HEK293 (cell line): ENCODE measurements around the gene UFC1.
A peak's percentile ranks its signal among the peaks of the same experiment; 100 is the strongest.

Experiments
- KLF1 ChIP-seq: fragments of 450-650 bp; formaldehyde crosslinking; IDR thresholded peaks from 2 replicates; pipeline ENCODE4 v1.5.1; 2016; ENCODE audit warnings: missing biosample characterization, missing genetic modification characterization
- SCRT2 ChIP-seq: fragments of 450-650 bp; formaldehyde crosslinking; IDR thresholded peaks from 2 replicates; pipeline ENCODE4 v1.5.1; 2016; ENCODE audit warnings: missing biosample characterization, missing genetic modification characterization
- SP3 ChIP-seq: fragments of 450-650 bp; formaldehyde crosslinking; IDR thresholded peaks from 2 replicates; pipeline ENCODE4 v1.5.1; 2016; ENCODE audit warnings: missing biosample characterization, missing genetic modification characterization
- TRIM28 ChIP-seq: IDR thresholded peaks from 2 replicates; pipeline ENCODE4 v1.6.1; 2011; ENCODE audit warnings: low read length, control low read depth, borderline replicate concordance
- WT1 ChIP-seq: fragments of 450-650 bp; formaldehyde crosslinking; IDR thresholded peaks from 2 replicates; pipeline ENCODE4 v1.5.1; 2016; ENCODE audit warnings: missing biosample characterization, missing genetic modification characterization
- ZBTB21 ChIP-seq: fragments of 450-650 bp; formaldehyde crosslinking; IDR thresholded peaks from 2 replicates; pipeline ENCODE4 v1.5.1; 2017; ENCODE audit warnings: missing biosample characterization, missing genetic modification characterization
- ZBTB48 ChIP-seq: fragments of 450-650 bp; formaldehyde crosslinking; IDR thresholded peaks from 2 replicates; pipeline ENCODE4 v1.5.1; 2016; ENCODE audit warnings: missing biosample characterization, missing genetic modification characterization
- ZIC2 ChIP-seq: fragments of 450-650 bp; formaldehyde crosslinking; IDR thresholded peaks from 2 replicates; pipeline ENCODE4 v1.5.1; 2016; ENCODE audit warnings: missing biosample characterization, missing genetic modification characterization
- ZNF10 ChIP-seq: fragments of 450-650 bp; formaldehyde crosslinking; IDR thresholded peaks from 2 replicates; pipeline ENCODE4 v1.5.1; 2017; ENCODE audit warnings: missing biosample characterization, missing genetic modification characterization
- ZNF514 ChIP-seq: fragments of 450-650 bp; formaldehyde crosslinking; IDR thresholded peaks from 2 replicates; pipeline ENCODE4 v1.5.1; 2016; ENCODE audit warnings: missing biosample characterization, missing genetic modification characterization
- ZNF521 ChIP-seq: fragments of 450-650 bp; formaldehyde crosslinking; IDR thresholded peaks from 2 replicates; pipeline ENCODE4 v1.5.1; 2017; ENCODE audit warnings: missing biosample characterization, mild to moderate bottlenecking, missing genetic modification characterization
- ZNF544 ChIP-seq: fragments of 450-650 bp; formaldehyde crosslinking; IDR thresholded peaks from 2 replicates; pipeline ENCODE4 v1.5.0; 2017; ENCODE audit warnings: missing biosample characterization, missing genetic modification characterization
- ZNF548 ChIP-seq: fragments of 450-650 bp; formaldehyde crosslinking; IDR thresholded peaks from 2 replicates; pipeline ENCODE4 v1.5.1; 2016; ENCODE audit warnings: missing biosample characterization, missing genetic modification characterization
- ZNF561 ChIP-seq: fragments of 450-650 bp; IDR thresholded peaks from 2 replicates; pipeline ENCODE4 v1.5.1; 2018; ENCODE audit warnings: missing biosample characterization, missing genetic modification characterization, borderline replicate concordance
- ZNF596 ChIP-seq: fragments of 450-650 bp; IDR thresholded peaks from 2 replicates; pipeline ENCODE4 v1.5.0; 2018; ENCODE audit warnings: missing biosample characterization, mild to moderate bottlenecking, missing genetic modification characterization, moderate library complexity
- ZNF624 ChIP-seq: fragments of 450-650 bp; formaldehyde crosslinking; IDR thresholded peaks from 2 replicates; pipeline ENCODE4 v1.5.1; 2017; ENCODE audit warnings: missing biosample characterization, missing genetic modification characterization
- ZNF747 ChIP-seq: fragments of 450-650 bp; formaldehyde crosslinking; IDR thresholded peaks from 2 replicates; pipeline ENCODE4 v1.5.1; 2016; ENCODE audit warnings: missing biosample characterization, missing genetic modification characterization
- TF ChIP-seq, protein P1 (sequence below): fragments of 450-650 bp; formaldehyde crosslinking; IDR thresholded peaks from 2 replicates; pipeline ENCODE4 v1.5.1; 2016; ENCODE audit warnings: missing biosample characterization, missing genetic modification characterization
- TF ChIP-seq, protein P2 (sequence below): fragments of 450-650 bp; formaldehyde crosslinking; IDR thresholded peaks from 2 replicates; pipeline ENCODE4 v1.5.1; 2016; ENCODE audit warnings: missing biosample characterization, missing genetic modification characterization
- TF ChIP-seq, protein P3 (sequence below): fragments of 450-650 bp; formaldehyde crosslinking; IDR thresholded peaks from 2 replicates; pipeline ENCODE4 v1.5.1; 2017; ENCODE audit warnings: missing biosample characterization, missing genetic modification characterization
- TF ChIP-seq, protein P4 (sequence below): fragments of 450-650 bp; formaldehyde crosslinking; IDR thresholded peaks from 2 replicates; pipeline ENCODE4; 2016; ENCODE audit warnings: missing biosample characterization, missing genetic modification characterization
- TF ChIP-seq, protein P5 (sequence below): fragments of 450-650 bp; formaldehyde crosslinking; IDR thresholded peaks from 2 replicates; pipeline ENCODE4 v1.5.1; 2016; ENCODE audit warnings: missing biosample characterization, missing genetic modification characterization
- TF ChIP-seq, protein P6 (sequence below): fragments of 450-650 bp; formaldehyde crosslinking; IDR thresholded peaks from 2 replicates; pipeline ENCODE4 v1.5.1; 2016; ENCODE audit warnings: missing biosample characterization, missing genetic modification characterization
- TF ChIP-seq, protein P7 (sequence below): fragments of 450-650 bp; formaldehyde crosslinking; conservative IDR thresholded peaks from 2 replicates; pipeline ENCODE4 v1.5.1; 2016; ENCODE audit warnings: low read depth, missing biosample characterization, missing genetic modification characterization

UFC1 gene

DNA sequence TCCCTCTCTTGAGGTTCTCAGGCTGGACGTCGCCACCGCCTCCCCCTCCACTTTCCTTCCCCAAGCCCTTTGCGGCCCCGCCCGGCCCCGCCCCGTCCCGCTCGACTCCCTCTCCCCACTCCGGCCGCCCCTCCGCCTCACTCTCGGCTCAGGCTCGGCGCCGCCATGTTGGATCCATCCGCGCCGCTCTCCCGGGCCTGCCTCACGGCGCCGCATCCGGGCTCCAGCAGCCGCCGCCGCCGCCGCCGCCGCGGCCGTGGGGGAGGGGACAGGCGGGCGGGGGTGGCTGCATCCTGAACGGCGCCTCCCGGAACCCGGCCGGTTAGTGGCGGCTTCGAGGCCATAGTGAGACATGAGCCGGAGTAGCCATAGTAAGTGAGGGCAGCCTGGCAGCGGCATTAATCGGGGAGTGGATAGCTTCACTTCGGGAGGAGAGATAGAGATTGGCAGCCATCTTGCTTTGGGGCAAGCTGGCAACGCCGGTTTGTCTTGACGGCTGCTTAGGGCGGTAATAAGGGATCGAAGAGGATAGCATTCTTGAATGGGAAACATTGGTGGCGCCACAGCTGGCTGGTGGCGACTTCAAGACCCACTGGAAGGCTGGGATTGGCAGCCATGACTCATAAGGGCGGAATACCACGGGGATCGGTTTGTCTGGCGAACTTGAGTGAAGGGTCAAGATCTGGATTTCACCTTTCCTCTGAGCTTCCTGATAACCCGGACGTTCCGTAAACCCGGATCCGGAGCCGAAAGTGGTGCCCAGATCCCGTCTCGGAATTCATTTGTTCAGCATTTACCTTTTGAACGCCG, 21.2 kb upstream of the UFC1 start, which contains the start of gene DEDD (continued):
- TF ChIP-seq ZBTB48 (tag by site-specific recombination), result peak; percentile 99
- TF ChIP-seq KLF1 (tag by site-specific recombination), result peak; percentile 93
- no peak for TF ChIP-seq ZIC2 (tag by site-specific recombination)
- no peak for TF ChIP-seq ZNF521 (tag by site-specific recombination)
- peak; percentile 88 for TF ChIP-seq TRIM28
- peak; percentile 27; the same call in 1 of the 2 replicates for TF ChIP-seq SCRT2 (tag by site-specific recombination)
- 0 out of 2 replicates have a peak, but pooled peaks have one; percentile 48 for TF ChIP-seq ZBTB21
- TF ChIP-seq, protein P1, sequence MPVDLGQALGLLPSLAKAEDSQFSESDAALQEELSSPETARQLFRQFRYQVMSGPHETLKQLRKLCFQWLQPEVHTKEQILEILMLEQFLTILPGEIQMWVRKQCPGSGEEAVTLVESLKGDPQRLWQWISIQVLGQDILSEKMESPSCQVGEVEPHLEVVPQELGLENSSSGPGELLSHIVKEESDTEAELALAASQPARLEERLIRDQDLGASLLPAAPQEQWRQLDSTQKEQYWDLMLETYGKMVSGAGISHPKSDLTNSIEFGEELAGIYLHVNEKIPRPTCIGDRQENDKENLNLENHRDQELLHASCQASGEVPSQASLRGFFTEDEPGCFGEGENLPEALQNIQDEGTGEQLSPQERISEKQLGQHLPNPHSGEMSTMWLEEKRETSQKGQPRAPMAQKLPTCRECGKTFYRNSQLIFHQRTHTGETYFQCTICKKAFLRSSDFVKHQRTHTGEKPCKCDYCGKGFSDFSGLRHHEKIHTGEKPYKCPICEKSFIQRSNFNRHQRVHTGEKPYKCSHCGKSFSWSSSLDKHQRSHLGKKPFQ (tag by site-specific recombination), result no peak
- peak; percentile 72; the same call in 1 of the 2 replicates for TF ChIP-seq ZNF561 (tag by site-specific recombination)
- TF ChIP-seq SP3, result peak; percentile 89
- TF ChIP-seq WT1, result no peak
- no peak for TF ChIP-seq ZNF514 (tag by site-specific recombination)
- no peak for TF ChIP-seq ZNF544 (tag by site-specific recombination)
- peak; percentile 46; the same call in 1 of the 2 replicates for TF ChIP-seq ZNF10
- TF ChIP-seq, protein P2, sequence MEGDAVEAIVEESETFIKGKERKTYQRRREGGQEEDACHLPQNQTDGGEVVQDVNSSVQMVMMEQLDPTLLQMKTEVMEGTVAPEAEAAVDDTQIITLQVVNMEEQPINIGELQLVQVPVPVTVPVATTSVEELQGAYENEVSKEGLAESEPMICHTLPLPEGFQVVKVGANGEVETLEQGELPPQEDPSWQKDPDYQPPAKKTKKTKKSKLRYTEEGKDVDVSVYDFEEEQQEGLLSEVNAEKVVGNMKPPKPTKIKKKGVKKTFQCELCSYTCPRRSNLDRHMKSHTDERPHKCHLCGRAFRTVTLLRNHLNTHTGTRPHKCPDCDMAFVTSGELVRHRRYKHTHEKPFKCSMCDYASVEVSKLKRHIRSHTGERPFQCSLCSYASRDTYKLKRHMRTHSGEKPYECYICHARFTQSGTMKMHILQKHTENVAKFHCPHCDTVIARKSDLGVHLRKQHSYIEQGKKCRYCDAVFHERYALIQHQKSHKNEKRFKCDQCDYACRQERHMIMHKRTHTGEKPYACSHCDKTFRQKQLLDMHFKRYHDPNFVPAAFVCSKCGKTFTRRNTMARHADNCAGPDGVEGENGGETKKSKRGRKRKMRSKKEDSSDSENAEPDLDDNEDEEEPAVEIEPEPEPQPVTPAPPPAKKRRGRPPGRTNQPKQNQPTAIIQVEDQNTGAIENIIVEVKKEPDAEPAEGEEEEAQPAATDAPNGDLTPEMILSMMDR, result peak; percentile 71; the same call in 1 of the 2 replicates
- TF ChIP-seq, protein P3, sequence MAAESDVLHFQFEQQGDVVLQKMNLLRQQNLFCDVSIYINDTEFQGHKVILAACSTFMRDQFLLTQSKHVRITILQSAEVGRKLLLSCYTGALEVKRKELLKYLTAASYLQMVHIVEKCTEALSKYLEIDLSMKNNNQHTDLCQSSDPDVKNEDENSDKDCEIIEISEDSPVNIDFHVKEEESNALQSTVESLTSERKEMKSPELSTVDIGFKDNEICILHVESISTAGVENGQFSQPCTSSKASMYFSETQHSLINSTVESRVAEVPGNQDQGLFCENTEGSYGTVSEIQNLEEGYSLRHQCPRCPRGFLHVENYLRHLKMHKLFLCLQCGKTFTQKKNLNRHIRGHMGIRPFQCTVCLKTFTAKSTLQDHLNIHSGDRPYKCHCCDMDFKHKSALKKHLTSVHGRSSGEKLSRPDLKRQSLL (tag by site-specific recombination), result peak; percentile 44; the same call in 1 of the 2 replicates
- TF ChIP-seq ZNF596 (tag by site-specific recombination), result peak; percentile 53; the same call in 1 of the 2 replicates
- TF ChIP-seq, protein P4, sequence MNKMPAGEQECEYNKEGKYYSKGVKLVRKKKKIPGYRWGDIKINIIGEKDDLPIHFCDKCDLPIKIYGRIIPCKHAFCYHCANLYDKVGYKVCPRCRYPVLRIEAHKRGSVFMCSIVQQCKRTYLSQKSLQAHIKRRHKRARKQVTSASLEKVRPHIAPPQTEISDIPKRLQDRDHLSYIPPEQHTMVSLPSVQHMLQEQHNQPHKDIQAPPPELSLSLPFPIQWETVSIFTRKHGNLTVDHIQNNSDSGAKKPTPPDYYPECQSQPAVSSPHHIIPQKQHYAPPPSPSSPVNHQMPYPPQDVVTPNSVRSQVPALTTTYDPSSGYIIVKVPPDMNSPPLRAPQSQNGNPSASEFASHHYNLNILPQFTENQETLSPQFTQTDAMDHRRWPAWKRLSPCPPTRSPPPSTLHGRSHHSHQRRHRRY, result no peak
- TF ChIP-seq ZNF624 (tag by site-specific recombination), result no peak
- TF ChIP-seq, protein P5, sequence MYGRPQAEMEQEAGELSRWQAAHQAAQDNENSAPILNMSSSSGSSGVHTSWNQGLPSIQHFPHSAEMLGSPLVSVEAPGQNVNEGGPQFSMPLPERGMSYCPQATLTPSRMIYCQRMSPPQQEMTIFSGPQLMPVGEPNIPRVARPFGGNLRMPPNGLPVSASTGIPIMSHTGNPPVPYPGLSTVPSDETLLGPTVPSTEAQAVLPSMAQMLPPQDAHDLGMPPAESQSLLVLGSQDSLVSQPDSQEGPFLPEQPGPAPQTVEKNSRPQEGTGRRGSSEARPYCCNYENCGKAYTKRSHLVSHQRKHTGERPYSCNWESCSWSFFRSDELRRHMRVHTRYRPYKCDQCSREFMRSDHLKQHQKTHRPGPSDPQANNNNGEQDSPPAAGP, result 0 out of 2 replicates have a peak, but pooled peaks have one; percentile 3
- TF ChIP-seq, protein P6, sequence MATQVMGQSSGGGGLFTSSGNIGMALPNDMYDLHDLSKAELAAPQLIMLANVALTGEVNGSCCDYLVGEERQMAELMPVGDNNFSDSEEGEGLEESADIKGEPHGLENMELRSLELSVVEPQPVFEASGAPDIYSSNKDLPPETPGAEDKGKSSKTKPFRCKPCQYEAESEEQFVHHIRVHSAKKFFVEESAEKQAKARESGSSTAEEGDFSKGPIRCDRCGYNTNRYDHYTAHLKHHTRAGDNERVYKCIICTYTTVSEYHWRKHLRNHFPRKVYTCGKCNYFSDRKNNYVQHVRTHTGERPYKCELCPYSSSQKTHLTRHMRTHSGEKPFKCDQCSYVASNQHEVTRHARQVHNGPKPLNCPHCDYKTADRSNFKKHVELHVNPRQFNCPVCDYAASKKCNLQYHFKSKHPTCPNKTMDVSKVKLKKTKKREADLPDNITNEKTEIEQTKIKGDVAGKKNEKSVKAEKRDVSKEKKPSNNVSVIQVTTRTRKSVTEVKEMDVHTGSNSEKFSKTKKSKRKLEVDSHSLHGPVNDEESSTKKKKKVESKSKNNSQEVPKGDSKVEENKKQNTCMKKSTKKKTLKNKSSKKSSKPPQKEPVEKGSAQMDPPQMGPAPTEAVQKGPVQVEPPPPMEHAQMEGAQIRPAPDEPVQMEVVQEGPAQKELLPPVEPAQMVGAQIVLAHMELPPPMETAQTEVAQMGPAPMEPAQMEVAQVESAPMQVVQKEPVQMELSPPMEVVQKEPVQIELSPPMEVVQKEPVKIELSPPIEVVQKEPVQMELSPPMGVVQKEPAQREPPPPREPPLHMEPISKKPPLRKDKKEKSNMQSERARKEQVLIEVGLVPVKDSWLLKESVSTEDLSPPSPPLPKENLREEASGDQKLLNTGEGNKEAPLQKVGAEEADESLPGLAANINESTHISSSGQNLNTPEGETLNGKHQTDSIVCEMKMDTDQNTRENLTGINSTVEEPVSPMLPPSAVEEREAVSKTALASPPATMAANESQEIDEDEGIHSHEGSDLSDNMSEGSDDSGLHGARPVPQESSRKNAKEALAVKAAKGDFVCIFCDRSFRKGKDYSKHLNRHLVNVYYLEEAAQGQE (tag by site-specific recombination), result 0 out of 2 replicates have a peak, but pooled peaks have one; percentile 21
- TF ChIP-seq ZNF548 (tag by site-specific recombination), result no peak
- no peak for TF ChIP-seq ZNF747
- TF ChIP-seq, protein P7, sequence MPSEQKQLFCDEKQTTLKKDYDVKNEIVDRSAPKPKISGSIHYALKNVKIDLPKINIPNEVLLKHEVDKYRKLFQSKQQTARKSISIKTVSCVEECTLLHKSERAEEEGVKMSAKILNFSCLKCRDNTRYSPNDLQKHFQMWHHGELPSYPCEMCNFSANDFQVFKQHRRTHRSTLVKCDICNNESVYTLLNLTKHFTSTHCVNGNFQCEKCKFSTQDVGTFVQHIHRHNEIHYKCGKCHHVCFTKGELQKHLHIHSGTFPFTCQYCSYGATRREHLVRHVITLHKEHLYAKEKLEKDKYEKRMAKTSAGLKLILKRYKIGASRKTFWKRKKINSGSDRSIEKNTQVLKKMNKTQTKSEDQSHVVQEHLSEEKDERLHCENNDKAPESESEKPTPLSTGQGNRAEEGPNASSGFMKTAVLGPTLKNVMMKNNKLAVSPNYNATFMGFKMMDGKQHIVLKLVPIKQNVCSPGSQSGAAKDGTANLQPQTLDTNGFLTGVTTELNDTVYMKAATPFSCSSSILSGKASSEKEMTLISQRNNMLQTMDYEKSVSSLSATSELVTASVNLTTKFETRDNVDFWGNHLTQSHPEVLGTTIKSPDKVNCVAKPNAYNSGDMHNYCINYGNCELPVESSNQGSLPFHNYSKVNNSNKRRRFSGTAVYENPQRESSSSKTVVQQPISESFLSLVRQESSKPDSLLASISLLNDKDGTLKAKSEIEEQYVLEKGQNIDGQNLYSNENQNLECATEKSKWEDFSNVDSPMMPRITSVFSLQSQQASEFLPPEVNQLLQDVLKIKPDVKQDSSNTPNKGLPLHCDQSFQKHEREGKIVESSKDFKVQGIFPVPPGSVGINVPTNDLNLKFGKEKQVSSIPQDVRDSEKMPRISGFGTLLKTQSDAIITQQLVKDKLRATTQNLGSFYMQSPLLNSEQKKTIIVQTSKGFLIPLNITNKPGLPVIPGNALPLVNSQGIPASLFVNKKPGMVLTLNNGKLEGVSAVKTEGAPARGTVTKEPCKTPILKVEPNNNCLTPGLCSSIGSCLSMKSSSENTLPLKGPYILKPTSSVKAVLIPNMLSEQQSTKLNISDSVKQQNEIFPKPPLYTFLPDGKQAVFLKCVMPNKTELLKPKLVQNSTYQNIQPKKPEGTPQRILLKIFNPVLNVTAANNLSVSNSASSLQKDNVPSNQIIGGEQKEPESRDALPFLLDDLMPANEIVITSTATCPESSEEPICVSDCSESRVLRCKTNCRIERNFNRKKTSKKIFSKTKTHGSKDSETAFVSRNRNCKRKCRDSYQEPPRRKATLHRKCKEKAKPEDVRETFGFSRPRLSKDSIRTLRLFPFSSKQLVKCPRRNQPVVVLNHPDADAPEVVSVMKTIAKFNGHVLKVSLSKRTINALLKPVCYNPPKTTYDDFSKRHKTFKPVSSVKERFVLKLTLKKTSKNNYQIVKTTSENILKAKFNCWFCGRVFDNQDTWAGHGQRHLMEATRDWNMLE (tag by site-specific recombination), result peak; percentile 57; the same call in 1 of the 2 replicates
